Stimulated activated CD8-positive, alpha-beta memory T cell treated with anti-CD3 and anti-CD28 coated beads, Interleukin-7, amount 100 ng/mL, for 1 hour (primary cell): ENCODE results near the gene RESP18.

Source experiments
- DNase-seq, 2 donors: peaks; one replicate each; pipeline ENCODE4 v3.0.0-alpha.2; 2020; ENCODE audit warnings: low read depth in 2 of 2

The RESP18 gene

GRCh38 chr2:219332542-219332941, at the start of gene RESP18:
RESP18 (minus strand) TSS chr2:219332744.
- no peak for DNase-seq

- DNase-seq = no peak
Observed at GRCh38 chr2:219381448-219381847, 48.9 kb upstream of the RESP18 start.

- no peak for DNase-seq
Observed at GRCh38 chr2:219380926-219381325, 48.4 kb upstream of the RESP18 start.

- DNase-seq = no peak
Observed at GRCh38 chr2:219378163-219378851, 45.8 kb upstream of the RESP18 start.

- no peak for DNase-seq
Observed at GRCh38 chr2:219369447-219369861, 36.9 kb upstream of the RESP18 start.

GRCh38 chr2:219368690-219369191, 36.2 kb upstream of the RESP18 start:
- DNase-seq = no peak

- DNase-seq = no peak
Observed at GRCh38 chr2:219362524-219363164, 30.1 kb upstream of the RESP18 start.

- DNase-seq = no peak
Observed at GRCh38 chr2:219362072-219362471, 29.5 kb upstream of the RESP18 start.

- no peak for DNase-seq
Observed at GRCh38 chr2:219358170-219359075, 25.9 kb upstream of the RESP18 start.

GRCh38 chr2:219356834-219357233, 24.3 kb upstream of the RESP18 start:
- no peak for DNase-seq

- no peak for DNase-seq
Observed at GRCh38 chr2:219354582-219354981, 22.0 kb upstream of the RESP18 start.

- no peak for DNase-seq
Observed at GRCh38 chr2:219353129-219353528, 20.6 kb upstream of the RESP18 start.

GRCh38 chr2:219352448-219353023, 20.0 kb upstream of the RESP18 start:
- DNase-seq = peak; percentile 23 to 41

- no peak for DNase-seq
Observed at GRCh38 chr2:219350710-219351221, 18.2 kb upstream of the RESP18 start.

- no peak for DNase-seq
Observed at GRCh38 chr2:219350215-219350614, 17.7 kb upstream of the RESP18 start.

GRCh38 chr2:219344751-219345430, 12.3 kb upstream of the RESP18 start:
- DNase-seq = no peak

- DNase-seq = no peak
Observed at GRCh38 chr2:219335373-219335786, 2.8 kb upstream of the RESP18 start.

GRCh38 chr2:219334076-219334475, 1.5 kb upstream of the RESP18 start:
- DNase-seq = no peak

GRCh38 chr2:219331560-219332213, 857 bp downstream of the RESP18 start:
- no peak for DNase-seq

- DNase-seq = no peak
Observed at GRCh38 chr2:219327719-219328118, 4.8 kb downstream of the RESP18 start.
